Measurements from ENCODE around the gene BRD9.
A peak's percentile ranks its signal among the peaks of the same experiment; 100 is the strongest.

The BRD9 gene

GRCh38 chr5:909086-909485 is 16.5 kb upstream of the BRD9 start:
- DNase-seq (ENCODE audit: low read depth) = no peak
- no peak overlapping the region for H3K4me3 ChIP-seq (ENCODE audit: low read depth, low read length)

DNA sequence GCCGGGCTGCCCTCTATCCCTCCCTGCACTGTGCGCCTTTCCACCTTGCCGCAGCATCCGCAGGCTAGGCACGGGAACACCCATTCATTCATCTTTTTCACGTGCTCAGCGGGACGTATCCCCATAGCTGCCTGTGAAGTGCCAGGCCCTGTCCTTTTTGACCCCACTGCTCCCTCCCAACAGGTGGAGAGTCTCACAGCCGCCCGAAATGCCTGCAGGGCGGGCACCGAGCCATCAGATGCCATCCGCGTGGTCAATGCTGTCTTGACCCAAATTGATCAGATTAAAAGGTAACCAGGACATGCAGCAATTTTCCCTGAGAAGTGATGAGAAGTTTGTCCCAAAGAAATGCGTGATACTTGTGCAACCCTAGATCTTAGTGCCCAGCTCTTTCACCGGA is 15.6 kb upstream of the BRD9 start:
- H3K4me3 ChIP-seq (ENCODE audit: low read depth, low read length) = no peak overlapping the region

GRCh38 chr5:907366-907910 is 14.8 kb upstream of the BRD9 start:
- DNase-seq (ENCODE audit: low read depth) = no peak
- H3K4me3 ChIP-seq (ENCODE audit: low read depth, low read length) = no peak overlapping the region

More for the DNA sequence above, 15.6 kb upstream of the BRD9 start:
- DNase-seq (ENCODE audit: low read depth) = no peak

GRCh38 chr5:905139-905642 is 12.6 kb upstream of the BRD9 start:
- no peak overlapping the region for H3K4me3 ChIP-seq (ENCODE audit: low read depth, low read length)
- no peak for DNase-seq (ENCODE audit: low read depth)

DNA sequence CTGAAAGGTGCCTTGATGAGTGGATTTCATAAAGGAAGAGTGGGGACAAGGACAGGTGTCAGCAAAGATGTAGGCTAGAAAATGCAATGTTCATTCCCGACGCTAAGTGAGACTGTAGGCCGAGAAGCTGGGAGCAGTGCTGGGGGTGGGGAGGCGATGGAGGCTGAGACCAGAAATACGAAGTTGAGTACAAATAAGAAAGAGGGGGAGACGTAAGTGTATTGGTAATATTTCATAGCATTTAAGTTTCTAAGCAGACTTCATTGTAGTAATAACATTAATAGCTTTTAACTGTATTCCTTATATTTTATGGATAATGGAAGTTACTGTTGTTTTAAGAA is 11.1 kb upstream of the BRD9 start:
- no peak overlapping the region for H3K4me3 ChIP-seq (ENCODE audit: low read depth, low read length)
- no peak for DNase-seq (ENCODE audit: low read depth)

- H3K4me3 ChIP-seq (ENCODE audit: low read depth, low read length) = no peak overlapping the region
- DNase-seq (ENCODE audit: low read depth) = no peak
Observed at GRCh38 chr5:902129-902916, 9.7 kb upstream of the BRD9 start.

DNA sequence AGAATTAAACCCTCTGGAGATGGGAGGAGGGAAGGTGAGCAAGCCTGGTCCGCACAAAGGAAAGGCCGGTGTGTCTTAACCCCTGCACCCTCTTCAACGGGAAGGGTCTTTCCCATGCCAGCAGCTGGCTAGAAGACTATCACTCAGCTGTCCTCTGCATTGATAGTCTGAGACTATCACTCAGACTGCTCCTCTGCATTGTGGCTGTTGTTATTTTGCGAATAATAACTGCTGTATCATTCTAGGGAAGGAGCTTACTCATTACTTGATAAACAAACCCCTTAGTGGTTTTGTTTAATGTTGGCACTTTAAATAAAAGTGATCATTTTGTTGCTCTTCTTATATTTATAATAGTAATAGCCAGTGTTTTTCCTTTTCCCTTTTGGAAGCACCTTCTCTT is 8.2 kb upstream of the BRD9 start:
- DNase-seq (ENCODE audit: low read depth) = no peak
- H3K4me3 ChIP-seq (ENCODE audit: low read depth, low read length) = no peak overlapping the region

DNA sequence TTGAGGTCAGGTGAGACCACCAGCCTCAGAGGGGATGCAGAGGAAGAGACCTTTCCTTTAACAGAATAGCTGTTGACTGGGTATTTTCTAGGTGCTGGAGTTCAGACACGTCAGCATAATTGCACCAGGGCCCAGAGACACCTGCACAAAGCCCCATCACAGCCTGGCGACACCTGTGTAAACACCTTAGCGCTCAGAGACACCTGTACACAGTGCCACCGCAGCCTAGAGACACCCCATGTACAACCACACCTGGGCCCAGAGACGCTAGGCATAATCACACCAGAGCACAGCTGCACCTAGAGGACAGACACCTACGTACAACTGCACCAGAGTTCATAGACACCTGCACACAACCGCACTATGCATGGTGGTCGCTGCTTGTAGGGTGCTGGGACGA is 1.1 kb upstream of the BRD9 start:
- H3K4me3 ChIP-seq (ENCODE audit: low read depth, low read length) = peak overlapping the region; percentile 98
- no peak for DNase-seq (ENCODE audit: low read depth)

GRCh38 chr5:893137-893506 is 521 bp upstream of the BRD9 start:
- peak overlapping the region; percentile 98 for H3K4me3 ChIP-seq (ENCODE audit: low read depth, low read length)
- no peak for DNase-seq (ENCODE audit: low read depth)

DNA sequence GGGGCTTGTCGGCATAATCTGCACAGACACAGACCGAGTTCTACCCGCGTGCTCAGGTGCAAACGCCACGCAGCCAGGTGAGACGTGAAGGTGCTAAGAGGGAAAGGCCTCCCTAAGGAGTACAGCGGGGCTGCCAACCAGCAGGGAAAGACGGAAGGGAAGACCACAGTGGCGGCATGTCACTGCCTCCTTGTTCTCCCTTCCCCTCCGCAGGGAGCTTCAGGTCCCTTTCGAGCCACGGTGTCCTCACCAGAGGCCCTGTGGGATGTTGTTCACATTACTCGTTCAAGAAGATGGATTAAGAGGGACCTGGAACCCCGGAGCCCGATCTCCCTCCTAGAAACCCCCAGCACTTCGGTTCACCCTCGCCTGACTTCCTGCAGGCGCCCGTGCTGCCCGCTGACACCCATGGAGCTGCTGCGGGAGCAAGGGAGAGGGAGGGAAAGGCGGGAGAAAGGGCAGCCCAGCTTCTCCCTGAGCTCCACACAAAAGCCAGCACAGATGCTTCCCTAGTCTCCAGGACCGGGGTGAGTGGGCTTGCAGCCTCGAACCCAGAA is 686 bp downstream of the BRD9 start:
- DNase-seq (ENCODE audit: low read depth) = no peak

GRCh38 chr5:891117-891836 is 1.3 kb downstream of the BRD9 start:
- DNase-seq (ENCODE audit: low read depth) = no peak
- H3K4me3 ChIP-seq (ENCODE audit: low read depth, low read length) = peak overlapping the region; percentile 98

More for the DNA sequence above, 686 bp downstream of the BRD9 start:
- peak overlapping the region; percentile 98 for H3K4me3 ChIP-seq (ENCODE audit: low read depth, low read length)

- H3K4me3 ChIP-seq (ENCODE audit: low read depth, low read length) = no peak overlapping the region
- no peak for DNase-seq (ENCODE audit: low read depth)
Observed at GRCh38 chr5:889075-889710, 3.4 kb downstream of the BRD9 start.

DNA sequence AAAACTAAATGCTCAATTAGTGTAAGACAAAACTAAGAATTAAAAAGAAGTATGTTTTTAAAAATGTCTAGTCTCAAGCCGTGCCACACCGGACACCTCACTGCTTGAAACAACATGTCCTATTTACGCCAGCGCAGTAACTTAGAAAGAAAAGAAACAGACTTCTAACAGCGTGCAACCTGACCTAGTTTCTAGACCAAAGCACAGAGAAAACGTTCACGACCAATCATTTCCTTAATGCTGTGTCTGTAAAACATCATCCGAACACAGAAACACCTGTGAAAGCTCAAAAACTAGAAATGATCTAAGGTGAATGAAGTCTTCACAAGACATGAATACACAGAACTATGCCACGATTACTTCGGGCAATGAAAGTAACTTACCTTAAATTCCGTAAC is 4.0 kb downstream of the BRD9 start:
- no peak overlapping the region for H3K4me3 ChIP-seq (ENCODE audit: low read depth, low read length)
- no peak for DNase-seq (ENCODE audit: low read depth)

DNA sequence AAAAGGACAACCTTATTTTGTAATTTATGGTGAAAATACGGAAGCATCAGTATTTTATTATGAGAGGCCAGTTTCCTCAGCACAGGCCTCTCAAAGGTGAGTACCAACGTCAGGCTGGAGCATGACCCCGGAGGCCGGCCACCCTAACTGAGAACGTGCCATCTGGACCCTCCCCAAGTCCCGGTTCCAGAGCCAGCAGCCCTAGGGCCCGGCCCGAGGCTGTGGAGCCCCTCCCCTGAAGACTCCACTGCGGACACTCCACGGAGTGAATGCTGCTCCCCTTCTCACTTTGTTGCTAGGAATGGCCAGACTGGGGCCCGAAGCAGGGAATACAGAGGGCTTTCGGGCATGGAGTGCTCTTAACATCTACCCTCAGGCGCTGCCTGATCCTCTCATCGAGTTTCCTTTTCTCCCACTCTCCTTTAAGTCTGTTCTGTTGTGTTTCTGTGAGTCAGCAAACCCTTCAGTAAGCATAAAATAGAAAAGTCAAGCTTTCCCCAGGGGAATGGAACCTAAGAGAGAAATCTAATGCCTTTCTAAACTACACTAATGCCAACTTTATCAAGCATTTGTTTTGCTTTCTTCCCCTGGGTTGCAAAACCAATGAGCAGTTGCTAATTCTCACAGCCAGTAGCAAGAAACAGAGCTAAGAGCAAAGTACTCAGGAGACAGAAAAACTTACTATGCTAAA is 4.5 kb downstream of the BRD9 start:
- no peak overlapping the region for H3K4me3 ChIP-seq (ENCODE audit: low read depth, low read length)
- peak; percentile 48 for DNase-seq (ENCODE audit: low read depth)

DNA sequence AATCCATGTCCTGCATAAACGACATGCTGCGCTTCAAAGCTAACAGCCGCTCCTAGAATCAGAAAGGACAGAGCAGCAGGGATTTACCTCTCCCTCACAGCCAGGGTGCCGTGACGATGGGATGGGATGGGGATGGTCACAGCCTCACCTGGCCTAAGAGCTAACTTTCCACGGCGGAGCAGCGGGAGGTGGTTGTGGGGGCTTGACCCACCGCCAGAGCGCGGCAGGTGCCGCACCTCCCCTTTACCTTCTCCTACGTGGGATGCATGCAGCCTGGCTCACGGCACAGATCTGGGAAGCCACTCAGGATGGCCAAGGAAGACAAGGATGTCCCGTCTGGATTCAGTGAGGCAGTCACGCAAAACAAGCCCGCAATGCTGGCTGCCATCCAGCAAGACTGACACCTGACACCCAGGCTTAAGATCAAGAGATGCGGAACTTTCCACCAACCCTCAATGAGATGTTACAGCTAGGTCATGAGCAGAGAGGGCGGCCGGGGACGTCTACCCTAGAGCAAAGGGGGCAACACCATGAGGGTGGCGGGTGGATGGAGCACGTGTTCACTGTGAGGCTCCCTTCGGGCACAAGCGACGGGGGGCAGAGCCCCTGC is 5.8 kb downstream of the BRD9 start:
- no peak for DNase-seq (ENCODE audit: low read depth)
- no peak overlapping the region for H3K4me3 ChIP-seq (ENCODE audit: low read depth, low read length)

DNA sequence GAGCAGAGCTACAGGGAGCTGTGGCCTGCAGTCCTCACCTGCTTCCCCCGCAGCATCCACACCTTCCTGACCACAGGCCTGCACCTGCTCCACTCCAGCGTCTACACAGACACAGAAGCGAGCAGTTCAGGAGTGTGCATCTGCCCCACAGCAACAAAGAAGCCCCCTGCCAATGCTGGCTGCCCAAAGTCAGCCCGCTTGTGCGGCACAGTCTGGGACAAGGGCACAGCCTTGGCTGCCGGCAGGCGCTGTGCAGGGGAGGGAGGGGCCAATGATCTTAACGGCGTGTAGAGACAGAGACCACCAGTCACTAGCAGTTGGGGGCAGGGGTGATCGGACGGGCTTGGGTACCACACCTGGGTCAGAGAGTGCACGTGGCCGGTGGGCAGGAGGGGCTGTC is 6.6 kb downstream of the BRD9 start:
- DNase-seq (ENCODE audit: low read depth) = no peak

DNA sequence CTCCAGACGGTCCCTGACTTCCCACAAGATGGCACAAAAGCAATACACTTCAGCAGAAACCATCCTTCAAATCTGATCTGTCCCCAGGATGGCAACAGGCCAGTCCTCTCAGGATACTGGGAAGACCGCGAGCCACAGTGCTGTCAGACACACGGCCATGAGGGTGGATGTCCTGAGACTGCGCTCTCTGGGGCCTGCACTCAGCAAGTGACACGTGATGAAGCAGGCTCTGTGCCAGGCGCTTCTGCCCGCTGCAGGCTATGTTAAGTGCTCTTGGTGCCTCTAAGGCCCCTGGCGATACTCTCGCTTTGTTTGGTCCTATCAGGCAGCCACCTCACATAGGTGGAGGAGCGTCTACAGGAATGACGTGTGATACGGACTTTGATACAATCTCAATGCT is 7.1 kb downstream of the BRD9 start:
- no peak overlapping the region for H3K4me3 ChIP-seq (ENCODE audit: low read depth, low read length)
- no peak for DNase-seq (ENCODE audit: low read depth)

More for the DNA sequence above, 6.6 kb downstream of the BRD9 start:
- H3K4me3 ChIP-seq (ENCODE audit: low read depth, low read length) = no peak overlapping the region

DNA sequence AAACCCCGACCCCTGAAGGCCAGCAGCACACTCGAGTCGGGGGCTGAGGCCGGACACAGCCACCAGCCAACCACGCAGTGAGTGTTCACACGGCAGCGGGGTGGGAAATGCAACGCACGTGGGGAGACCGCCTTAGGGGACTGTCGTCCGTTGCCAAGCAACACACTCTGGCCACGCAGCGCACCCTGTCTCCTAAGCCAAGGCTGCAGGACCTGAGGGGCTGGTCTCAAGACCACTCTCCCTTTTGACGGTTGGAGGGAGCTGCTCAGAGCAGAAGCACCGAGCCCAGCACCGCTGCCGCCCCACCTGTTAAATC is 7.5 kb downstream of the BRD9 start:
- no peak overlapping the region for H3K4me3 ChIP-seq (ENCODE audit: low read depth, low read length)
- DNase-seq (ENCODE audit: low read depth) = no peak
